Measurements from ENCODE around the gene FNDC3B.
"Not testable (repeated sequence)": the region's sequence is repeated elsewhere in the genome, so short reads cannot be mapped to it uniquely, and the experiment has no call there.

The FNDC3B gene

GRCh38 chr3:172092658-172093057 is 53.3 kb downstream of the FNDC3B start:
- no peaks in the 10 kb centered on the region for H4K20me1 ChIP-seq (ENCODE audit: insufficient read depth, low read length, poor library complexity, severe bottlenecking)
- H3K27me3 ChIP-seq (ENCODE audit: insufficient read depth, low read length, poor library complexity, severe bottlenecking): no peaks in the 10 kb centered on the region
- H3F3A ChIP-seq (ENCODE audit: low read depth): no peaks in the 10 kb centered on the region
- no peak overlapping the region for H2AFZ ChIP-seq (ENCODE audit: low read length)
- H3K4me2 ChIP-seq (ENCODE audit: low read depth, low read length, poor library complexity, severe bottlenecking): no peak overlapping the region
- no peak for TF ChIP-seq CTCF (conservative IDR thresholded peaks at IDR 0.05; ENCODE audit: low read length)
- no peak for TF ChIP-seq EZH2phosphoT487 (IDR thresholded peaks at IDR 0.05; ENCODE audit: borderline replicate concordance)
- H3K79me2 ChIP-seq (ENCODE audit: insufficient read depth, low read length): peaks cover 6% of the 10 kb centered on the region; the same call in 1 of the 2 replicates
- H3K4me1 ChIP-seq (ENCODE audit: insufficient read depth, low read length, poor library complexity, severe bottlenecking): peaks cover 15% of the 10 kb centered on the region
- no peaks in the 10 kb centered on the region for H3K9me2 ChIP-seq (replicated peaks; ENCODE audit: low read depth, low read length)
- H3K4me3 ChIP-seq (ENCODE audit: low read length, poor library complexity, severe bottlenecking): no peak overlapping the region
- H3K9ac ChIP-seq (ENCODE audit: low read depth, low read length, poor library complexity, severe bottlenecking): no peak overlapping the region
- no peaks in the 10 kb centered on the region for H3K9me3 ChIP-seq (ENCODE audit: insufficient read depth, low read depth, low read length)
- H3K36me3 ChIP-seq (ENCODE audit: insufficient read depth, low read length): no peaks in the 10 kb centered on the region

- H3K4me3 ChIP-seq (ENCODE audit: low read length, poor library complexity, severe bottlenecking); H3F3A ChIP-seq (ENCODE audit: low read depth); H3K36me3 ChIP-seq (ENCODE audit: insufficient read depth, low read length); H3K9me2 ChIP-seq (replicated peaks; ENCODE audit: low read depth, low read length); H3K4me1 ChIP-seq (ENCODE audit: insufficient read depth, low read length, poor library complexity, severe bottlenecking); H3K4me2 ChIP-seq (ENCODE audit: low read depth, low read length, poor library complexity, severe bottlenecking); H3K9ac ChIP-seq (ENCODE audit: low read depth, low read length, poor library complexity, severe bottlenecking); H4K20me1 ChIP-seq (ENCODE audit: insufficient read depth, low read length, poor library complexity, severe bottlenecking); H3K9me3 ChIP-seq (ENCODE audit: insufficient read depth, low read depth, low read length); H2AFZ ChIP-seq (ENCODE audit: low read length); H3K27me3 ChIP-seq (ENCODE audit: insufficient read depth, low read length, poor library complexity, severe bottlenecking): not testable (repeated sequence)
- peaks cover 10% of the 10 kb centered on the region for H3K79me2 ChIP-seq (ENCODE audit: insufficient read depth, low read length)
Measured at GRCh38 chr3:172093581-172094443, 54.4 kb downstream of the FNDC3B start.

GRCh38 chr3:172094621-172095557 is 55.5 kb downstream of the FNDC3B start:
- H2AFZ ChIP-seq (ENCODE audit: low read length): no peak overlapping the region
- peaks cover 16% of the 10 kb centered on the region for H3K4me1 ChIP-seq (ENCODE audit: insufficient read depth, low read length, poor library complexity, severe bottlenecking)
- H4K20me1 ChIP-seq (ENCODE audit: insufficient read depth, low read length, poor library complexity, severe bottlenecking): no peaks in the 10 kb centered on the region
- no peaks in the 10 kb centered on the region for H3K9me2 ChIP-seq (replicated peaks; ENCODE audit: low read depth, low read length)
- H3K36me3 ChIP-seq (ENCODE audit: insufficient read depth, low read length): no peaks in the 10 kb centered on the region
- H3K9ac ChIP-seq (ENCODE audit: low read depth, low read length, poor library complexity, severe bottlenecking): no peak overlapping the region
- no peaks in the 10 kb centered on the region for H3F3A ChIP-seq (ENCODE audit: low read depth)
- TF ChIP-seq EZH2phosphoT487 (IDR thresholded peaks at IDR 0.05; ENCODE audit: borderline replicate concordance): no peak
- TF ChIP-seq CTCF (conservative IDR thresholded peaks at IDR 0.05; ENCODE audit: low read length): no peak
- no peak overlapping the region for H3K4me3 ChIP-seq (ENCODE audit: low read length, poor library complexity, severe bottlenecking)
- no peak overlapping the region for H3K4me2 ChIP-seq (ENCODE audit: low read depth, low read length, poor library complexity, severe bottlenecking)
- peaks cover 20% of the 10 kb centered on the region for H3K79me2 ChIP-seq (ENCODE audit: insufficient read depth, low read length)
- H3K27me3 ChIP-seq (ENCODE audit: insufficient read depth, low read length, poor library complexity, severe bottlenecking): no peaks in the 10 kb centered on the region
- H3K9me3 ChIP-seq (ENCODE audit: insufficient read depth, low read depth, low read length): no peaks in the 10 kb centered on the region

Data from Loucy (cell line).